Measurements from ENCODE around the gene PHETA1.

PHETA1 gene

DNA sequence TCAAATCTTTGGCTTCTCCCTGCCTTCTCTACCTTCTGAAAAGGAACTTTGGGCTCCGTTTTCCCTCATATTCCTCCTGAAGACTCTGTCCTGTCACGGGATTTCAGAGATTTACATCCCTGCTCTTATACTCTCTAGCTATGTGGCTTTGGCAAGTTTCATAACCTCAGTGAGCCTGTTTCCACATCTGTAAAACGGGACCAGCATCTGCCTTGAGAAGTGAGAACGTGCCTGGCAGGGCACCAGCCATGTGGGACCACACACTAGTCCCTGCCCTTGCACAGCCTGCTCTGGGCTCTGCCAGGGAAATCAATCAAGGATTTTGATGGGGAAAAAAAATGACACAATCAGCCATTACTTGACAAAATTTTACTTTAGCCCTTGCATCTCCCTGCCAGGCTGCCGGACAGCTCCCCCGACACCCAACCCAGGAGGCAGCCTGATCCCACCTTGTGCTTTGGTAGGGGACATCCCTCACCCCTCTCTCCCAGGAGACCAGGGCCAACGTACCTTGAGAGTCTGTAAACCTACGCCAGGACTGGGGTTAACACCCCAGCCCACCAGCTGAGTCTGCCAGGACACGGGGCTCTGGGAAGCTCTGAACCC is 8.5 kb downstream of the PHETA1 start:
- H3K9me3 ChIP-seq (ENCODE audit: control insufficient read depth, low read length): no peaks in the 10 kb centered on the region
- H3K36me3 ChIP-seq (ENCODE audit: control insufficient read depth, insufficient read depth, low read length): no peaks in the 10 kb centered on the region
- H3K4me3 ChIP-seq (ENCODE audit: insufficient read depth, low read depth, low read length): no peak overlapping the region
- H3K27me3 ChIP-seq (ENCODE audit: control insufficient read depth, insufficient read depth, low read length, poor library complexity, severe bottlenecking): no peaks in the 10 kb centered on the region
- 90% methylated on average over 9 of the region's 9 CpGs for WGBS, 2 experiments
- H3K27ac ChIP-seq (ENCODE audit: insufficient read depth, low read depth, low read length, poor library complexity, severe bottlenecking): no peak overlapping the region
- no peaks in the 10 kb centered on the region for H3K4me1 ChIP-seq (ENCODE audit: control insufficient read depth, insufficient read depth, low read length)

DNA sequence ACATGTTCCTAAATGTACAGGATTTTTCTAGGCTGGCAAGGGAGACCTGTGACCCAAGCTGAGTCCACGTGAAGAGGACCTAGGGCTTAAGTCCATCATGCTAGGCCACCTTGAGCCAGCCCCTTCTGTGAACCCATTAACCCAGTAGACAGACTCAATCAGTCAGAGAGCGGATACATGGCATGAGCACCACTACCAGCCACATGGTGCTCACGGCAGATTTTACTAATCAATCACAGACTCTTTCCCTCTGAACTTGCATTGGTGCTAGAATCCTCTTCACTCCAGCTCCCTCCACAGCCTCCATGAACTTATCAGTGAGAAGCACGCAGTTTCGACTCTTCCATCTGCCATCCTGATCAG is 9.0 kb downstream of the PHETA1 start:
- H3K4me3 ChIP-seq (ENCODE audit: insufficient read depth, low read depth, low read length): no peak overlapping the region
- H3K27me3 ChIP-seq (ENCODE audit: control insufficient read depth, insufficient read depth, low read length, poor library complexity, severe bottlenecking): no peaks in the 10 kb centered on the region
- H3K4me1 ChIP-seq (ENCODE audit: control insufficient read depth, insufficient read depth, low read length): no peaks in the 10 kb centered on the region
- 88 to 93% methylated on average over 5 of the region's 5 CpGs for WGBS, 2 experiments
- H3K27ac ChIP-seq (ENCODE audit: insufficient read depth, low read depth, low read length, poor library complexity, severe bottlenecking): no peak overlapping the region
- no peaks in the 10 kb centered on the region for H3K36me3 ChIP-seq (ENCODE audit: control insufficient read depth, insufficient read depth, low read length)
- no peaks in the 10 kb centered on the region for H3K9me3 ChIP-seq (ENCODE audit: control insufficient read depth, low read length)

DNA sequence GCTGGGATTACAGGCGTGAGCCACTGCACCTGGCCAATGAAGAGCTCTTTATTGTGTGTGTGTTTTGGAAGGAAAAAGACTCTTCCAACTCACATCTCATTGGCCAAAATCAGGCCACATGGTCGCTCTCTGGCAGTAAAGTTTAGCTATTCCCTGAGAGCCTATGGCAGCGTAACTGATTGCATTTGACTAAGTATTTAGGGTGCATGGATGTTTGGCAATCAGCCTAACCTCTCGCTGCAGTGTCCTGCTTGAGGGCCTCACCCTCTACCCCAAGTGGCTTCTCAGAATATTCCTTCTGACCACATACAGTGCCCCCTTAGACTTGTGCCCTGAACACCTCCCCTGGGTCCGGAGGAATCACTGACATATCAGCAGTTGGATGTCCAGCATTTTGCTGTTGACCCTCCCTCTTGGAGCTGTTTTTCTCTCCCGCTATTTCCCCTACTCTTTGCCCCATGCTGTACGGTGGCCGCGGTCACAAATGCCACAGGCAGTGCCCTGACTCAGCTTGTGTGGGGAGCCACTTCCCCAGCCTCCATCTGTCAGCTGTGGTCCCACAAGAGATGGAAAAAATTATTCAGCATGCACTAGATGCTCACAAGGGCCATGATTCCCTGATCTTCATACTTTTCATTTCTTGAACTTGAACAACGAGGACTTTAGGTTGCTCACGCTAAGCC is 9.5 kb downstream of the PHETA1 start:
- no peaks in the 10 kb centered on the region for H3K9me3 ChIP-seq (ENCODE audit: control insufficient read depth, low read length)
- H3K4me3 ChIP-seq (ENCODE audit: insufficient read depth, low read depth, low read length): no peak overlapping the region
- H3K27ac ChIP-seq (ENCODE audit: insufficient read depth, low read depth, low read length, poor library complexity, severe bottlenecking): no peak overlapping the region
- no peaks in the 10 kb centered on the region for H3K4me1 ChIP-seq (ENCODE audit: control insufficient read depth, insufficient read depth, low read length)
- WGBS, 2 experiments: 91 to 94% methylated on average over 11 of the region's 11 CpGs
- H3K27me3 ChIP-seq (ENCODE audit: control insufficient read depth, insufficient read depth, low read length, poor library complexity, severe bottlenecking): no peaks in the 10 kb centered on the region
- H3K36me3 ChIP-seq (ENCODE audit: control insufficient read depth, insufficient read depth, low read length): no peaks in the 10 kb centered on the region

DNA sequence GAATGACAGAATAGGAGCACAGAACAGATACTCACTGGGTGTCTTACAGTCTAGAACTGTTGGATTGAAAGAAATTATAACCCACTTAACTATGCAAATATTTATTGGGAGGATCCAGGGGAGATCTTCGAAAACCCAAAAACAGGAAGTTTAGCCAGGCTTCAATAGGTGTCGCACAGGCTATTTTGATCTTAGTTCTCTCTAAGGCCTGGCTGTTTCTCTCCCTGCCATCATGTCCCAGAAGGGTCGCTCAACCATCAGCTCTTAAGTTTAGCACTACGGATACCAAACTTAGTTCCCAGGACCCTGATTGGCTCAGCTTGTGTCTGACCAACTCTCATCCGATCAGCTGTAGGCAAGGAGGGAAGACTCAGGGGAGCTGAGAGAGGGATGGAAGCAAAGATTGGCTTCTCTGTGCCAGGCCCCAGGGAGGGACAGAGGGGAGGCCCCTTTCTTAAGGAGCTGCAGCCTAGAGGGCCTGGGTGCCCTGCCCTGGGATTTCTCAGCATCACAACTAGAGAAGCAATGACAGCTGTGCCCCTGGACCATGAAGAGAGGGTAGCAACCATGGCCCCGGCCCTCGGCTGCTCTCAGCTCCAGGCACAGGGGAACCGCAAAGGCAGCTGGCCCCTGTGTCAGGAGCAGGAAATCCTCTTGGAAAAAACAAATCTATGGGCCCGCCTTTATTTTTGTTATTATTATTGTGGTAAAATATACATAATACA is 13.5 kb downstream of the PHETA1 start:
- H3K27me3 ChIP-seq (ENCODE audit: control insufficient read depth, insufficient read depth, low read length, poor library complexity, severe bottlenecking): no peaks in the 10 kb centered on the region
- 91 to 95% methylated on average over 8 of the region's 9 CpGs for WGBS, 2 experiments

DNA sequence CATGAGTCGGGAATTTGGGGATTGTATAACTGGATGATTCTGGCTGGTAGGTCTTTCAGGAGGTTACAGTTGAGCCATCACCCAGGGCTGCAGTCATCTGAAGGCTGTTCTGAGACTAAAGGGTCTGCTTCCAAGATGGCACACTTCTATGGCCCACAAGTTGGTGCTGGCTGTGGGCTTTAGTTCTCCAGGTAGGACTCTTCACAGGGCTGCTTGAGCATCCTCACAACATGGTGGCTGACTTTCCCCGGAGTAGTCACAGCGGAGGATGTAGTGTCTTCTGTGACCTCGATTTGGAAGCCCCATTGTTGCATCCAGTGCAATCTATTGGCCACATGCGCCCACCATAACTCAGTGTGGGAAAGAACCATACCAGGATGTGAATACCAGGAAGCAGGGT is 14.4 kb downstream of the PHETA1 start:
- Histone ChIP-seq H3K27ac (ENCODE audit: insufficient read depth, low read depth, low read length, poor library complexity, severe bottlenecking) (no peak overlapping the region), H3K4me1 (ENCODE audit: control insufficient read depth, insufficient read depth, low read length) (no peaks in the 10 kb centered on the region), H3K27me3 (ENCODE audit: control insufficient read depth, insufficient read depth, low read length, poor library complexity, severe bottlenecking) (no peaks in the 10 kb centered on the region), H3K4me3 (ENCODE audit: insufficient read depth, low read depth, low read length) (no peak overlapping the region), H3K9me3 (ENCODE audit: control insufficient read depth, low read length) (no peaks in the 10 kb centered on the region), H3K36me3 (ENCODE audit: control insufficient read depth, insufficient read depth, low read length) (no peaks in the 10 kb centered on the region)
- WGBS, 2 experiments: 94 to 95% methylated on average over 5 of the region's 5 CpGs

More for the DNA sequence above, 13.5 kb downstream of the PHETA1 start:
- Histone ChIP-seq H3K4me3 (ENCODE audit: insufficient read depth, low read depth, low read length) (no peak overlapping the region), H3K4me1 (ENCODE audit: control insufficient read depth, insufficient read depth, low read length) (no peaks in the 10 kb centered on the region), H3K9me3 (ENCODE audit: control insufficient read depth, low read length) (no peaks in the 10 kb centered on the region), H3K27ac (ENCODE audit: insufficient read depth, low read depth, low read length, poor library complexity, severe bottlenecking) (no peak overlapping the region), H3K36me3 (ENCODE audit: control insufficient read depth, insufficient read depth, low read length) (no peaks in the 10 kb centered on the region)

DNA sequence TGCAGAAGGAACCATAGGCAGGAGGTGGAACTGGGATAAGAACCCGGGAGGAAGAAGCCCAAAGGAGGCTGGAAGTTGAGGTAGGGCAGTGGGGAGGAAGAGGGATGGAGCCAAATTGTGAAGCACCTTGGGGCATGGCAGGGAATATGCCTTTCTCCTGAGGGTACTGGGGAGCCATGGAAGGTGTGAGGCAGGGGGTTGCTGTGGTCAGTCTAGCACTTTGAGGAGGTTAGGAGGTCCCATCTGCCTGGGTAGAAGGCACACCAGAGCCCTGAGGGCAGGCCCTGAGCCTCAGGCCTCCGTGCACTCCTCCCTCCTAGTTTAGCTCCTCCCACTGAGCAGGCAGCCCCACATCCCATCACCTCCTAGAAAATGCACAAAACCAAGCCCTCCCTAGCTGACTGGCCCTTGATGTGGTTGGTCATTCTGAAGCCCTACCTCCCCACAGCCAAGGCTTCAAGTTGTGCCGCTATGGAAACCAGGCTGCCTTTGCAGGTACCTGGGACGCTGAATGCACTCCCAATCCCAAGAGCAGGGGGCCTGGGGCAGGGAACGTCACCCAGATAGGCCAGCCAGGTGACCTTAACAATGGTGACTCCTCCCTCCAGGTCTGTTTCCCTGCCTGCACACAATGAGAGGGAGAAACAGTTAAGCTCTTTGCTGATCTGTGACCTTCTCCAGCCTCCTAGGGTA is 15.1 kb downstream of the PHETA1 start:
- WGBS, 2 experiments: 64 to 68% methylated on average over 5 of the region's 5 CpGs

DNA sequence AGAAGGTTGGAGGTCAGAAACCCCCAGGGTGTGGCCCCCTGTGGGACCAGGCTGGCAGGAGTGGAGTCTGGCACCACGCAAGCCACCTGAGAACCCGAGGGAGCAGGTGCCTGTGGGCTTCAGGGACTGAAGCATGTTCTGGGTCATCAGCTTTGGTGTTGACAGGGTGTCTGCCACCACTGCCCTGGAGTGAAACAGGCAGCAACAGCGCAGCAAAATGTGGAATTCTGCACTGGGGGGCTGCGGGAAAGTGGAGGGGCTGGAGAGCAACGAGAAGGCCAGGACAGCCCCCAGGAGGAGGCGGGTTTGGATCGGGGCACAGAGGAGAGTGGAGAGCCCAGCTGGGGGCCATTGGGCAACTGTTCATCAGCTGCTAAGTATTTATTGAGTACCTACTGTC is 15.9 kb downstream of the PHETA1 start:
- Histone ChIP-seq H3K36me3 (ENCODE audit: control insufficient read depth, insufficient read depth, low read length) (no peaks in the 10 kb centered on the region), H3K4me1 (ENCODE audit: control insufficient read depth, insufficient read depth, low read length) (no peaks in the 10 kb centered on the region), H3K9me3 (ENCODE audit: control insufficient read depth, low read length) (no peaks in the 10 kb centered on the region), H3K4me3 (ENCODE audit: insufficient read depth, low read depth, low read length) (no peak overlapping the region), H3K27me3 (ENCODE audit: control insufficient read depth, insufficient read depth, low read length, poor library complexity, severe bottlenecking) (no peaks in the 10 kb centered on the region), H3K27ac (ENCODE audit: insufficient read depth, low read depth, low read length, poor library complexity, severe bottlenecking) (no peak overlapping the region)
- 90 to 92% methylated on average over 7 of the region's 7 CpGs for WGBS, 2 experiments

More for the DNA sequence above, 15.1 kb downstream of the PHETA1 start:
- no peak overlapping the region for H3K27ac ChIP-seq (ENCODE audit: insufficient read depth, low read depth, low read length, poor library complexity, severe bottlenecking)
- H3K36me3 ChIP-seq (ENCODE audit: control insufficient read depth, insufficient read depth, low read length): no peaks in the 10 kb centered on the region
- H3K27me3 ChIP-seq (ENCODE audit: control insufficient read depth, insufficient read depth, low read length, poor library complexity, severe bottlenecking): no peaks in the 10 kb centered on the region
- no peak overlapping the region for H3K4me3 ChIP-seq (ENCODE audit: insufficient read depth, low read depth, low read length)
- no peaks in the 10 kb centered on the region for H3K9me3 ChIP-seq (ENCODE audit: control insufficient read depth, low read length)
- no peaks in the 10 kb centered on the region for H3K4me1 ChIP-seq (ENCODE audit: control insufficient read depth, insufficient read depth, low read length)

DNA sequence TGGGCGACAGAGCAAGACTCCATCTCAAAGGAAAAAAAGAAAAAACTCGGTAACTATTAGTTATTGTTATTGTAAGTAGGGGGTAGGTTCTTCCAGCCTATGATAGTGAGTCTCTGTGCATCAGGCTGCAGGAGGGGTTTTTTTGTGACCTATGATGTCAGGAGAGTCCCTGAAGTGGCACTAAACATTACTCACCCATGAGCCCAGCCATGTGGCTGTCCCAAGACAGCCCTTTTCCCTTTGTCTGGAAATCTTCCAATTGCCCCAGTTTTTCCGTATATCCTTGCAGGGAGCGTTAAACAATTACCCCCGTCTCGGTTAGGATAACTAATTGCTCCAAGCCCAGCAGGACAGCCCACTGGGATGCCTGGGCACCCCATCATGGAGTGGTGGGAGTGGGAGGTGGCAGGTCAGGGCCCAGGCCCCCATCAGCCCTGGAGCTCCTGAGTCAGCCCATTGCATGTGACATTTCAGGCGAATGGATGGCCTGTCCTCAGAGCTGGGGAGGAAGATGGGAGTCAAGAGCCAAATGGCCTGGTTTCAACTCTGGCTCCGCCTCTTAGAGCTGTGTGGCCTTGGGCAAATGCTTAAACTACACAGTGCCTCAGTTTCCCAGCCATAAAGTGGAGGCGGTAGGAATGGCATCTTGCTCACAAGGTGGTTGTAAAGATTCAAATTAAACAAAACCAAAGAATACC is 16.4 kb downstream of the PHETA1 start:
- Histone ChIP-seq H3K4me1 (ENCODE audit: control insufficient read depth, insufficient read depth, low read length) (no peaks in the 10 kb centered on the region), H3K4me3 (ENCODE audit: insufficient read depth, low read depth, low read length) (no peak overlapping the region), H3K27ac (ENCODE audit: insufficient read depth, low read depth, low read length, poor library complexity, severe bottlenecking) (no peak overlapping the region), H3K9me3 (ENCODE audit: control insufficient read depth, low read length) (no peaks in the 10 kb centered on the region), H3K27me3 (ENCODE audit: control insufficient read depth, insufficient read depth, low read length, poor library complexity, severe bottlenecking) (no peaks in the 10 kb centered on the region), H3K36me3 (ENCODE audit: control insufficient read depth, insufficient read depth, low read length) (no peaks in the 10 kb centered on the region)
- 90 to 92% methylated on average over 9 of the region's 9 CpGs for WGBS, 2 experiments

DNA sequence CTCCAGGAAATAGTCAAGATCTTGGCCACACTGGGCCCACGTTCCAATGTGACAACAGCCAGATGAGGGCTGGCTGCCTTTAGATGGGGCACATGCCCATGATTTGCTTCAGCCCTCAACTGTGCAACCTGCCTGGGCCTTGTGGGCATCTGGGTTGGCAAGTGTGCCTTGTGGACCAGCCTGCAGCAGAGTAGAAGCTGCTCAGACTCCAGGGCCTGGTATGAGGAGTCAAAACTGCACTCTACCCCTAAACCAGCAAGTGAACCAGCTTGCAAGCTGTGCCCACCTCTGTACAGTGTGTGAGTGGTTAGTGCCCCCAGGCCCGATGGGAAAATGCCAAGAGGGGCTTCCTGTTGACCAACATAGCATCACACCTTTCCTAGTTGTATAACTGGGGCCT is 17.9 kb downstream of the PHETA1 start:
- H3K27ac ChIP-seq (ENCODE audit: insufficient read depth, low read depth, low read length, poor library complexity, severe bottlenecking): no peak overlapping the region
- no peaks in the 10 kb centered on the region for H3K9me3 ChIP-seq (ENCODE audit: control insufficient read depth, low read length)
- H3K27me3 ChIP-seq (ENCODE audit: control insufficient read depth, insufficient read depth, low read length, poor library complexity, severe bottlenecking): no peaks in the 10 kb centered on the region
- H3K36me3 ChIP-seq (ENCODE audit: control insufficient read depth, insufficient read depth, low read length): no peaks in the 10 kb centered on the region
- no peak overlapping the region for H3K4me3 ChIP-seq (ENCODE audit: insufficient read depth, low read depth, low read length)
- no peaks in the 10 kb centered on the region for H3K4me1 ChIP-seq (ENCODE audit: control insufficient read depth, insufficient read depth, low read length)
- WGBS, 2 experiments: 92 to 93% methylated on average over 2 of the region's 2 CpGs
